Lung (tissue), 16 donors: ENCODE data around the gene LCE6A. TPM values are rescaled to one million over a fixed set of nuclear protein-coding genes. Genes with fewer than 3 reads are reported as not detected.

Experiments used
- ATAC-seq: fragments of 200-7000 bp; cut with Tn5 transposase; one replicate; pipeline ENCODE4 v1.9.1; 2020; ENCODE audit warnings: moderate number of reproducible peaks; ENCODE audit not compliant: insufficient read depth, low FRiP score
- DNase-seq, 3 donors: peaks; one replicate each; pipeline ENCODE4 v3.0.0-alpha.2; 2013 to 2017
- H3K27ac ChIP-seq, 2 donors: one replicate each; pipeline ENCODE4 v1.5.1; 2013; ENCODE audit warnings: mild to moderate bottlenecking in 2 of 2, moderate library complexity in 2 of 2, control low read depth in 1 of 2, inconsistent platforms in 1 of 2, low read depth in 1 of 2, low read length in 1 of 2
- H3K27me3 ChIP-seq, 3 donors: one replicate each; pipeline ENCODE4 v1.5.1; 2013; ENCODE audit warnings: low read length in 2 of 3; ENCODE audit not compliant: control insufficient read depth in 3 of 3, insufficient read depth in 3 of 3
- H3K36me3 ChIP-seq, 4 donors: one replicate each; pipeline ENCODE4 v1.5.1; 2013; ENCODE audit warnings: low read length in 4 of 4, mild to moderate bottlenecking in 1 of 4, moderate library complexity in 1 of 4; ENCODE audit not compliant: control insufficient read depth in 4 of 4, insufficient read depth in 4 of 4
- H3K4me1 ChIP-seq, 5 donors: one replicate each; pipeline ENCODE4 v1.5.1; 2013; ENCODE audit warnings: low read length in 5 of 5, mild to moderate bottlenecking in 2 of 5, moderate library complexity in 1 of 5; ENCODE audit not compliant: control insufficient read depth in 5 of 5, insufficient read depth in 5 of 5
- H3K4me3 ChIP-seq: one replicate; pipeline ENCODE4 v1.5.1; 2013; ENCODE audit warnings: mild to moderate bottlenecking, control low read depth, moderate library complexity
- H3K9ac ChIP-seq, 2 donors: one replicate each; pipeline ENCODE4 v1.5.1; 2013; ENCODE audit warnings: low read length in 2 of 2, control low read depth in 1 of 2; ENCODE audit not compliant: insufficient read depth in 1 of 2
- H3K9me3 ChIP-seq, 4 donors: one replicate each; pipeline ENCODE4 v1.5.1; 2013; ENCODE audit warnings: low read length in 3 of 4, mild to moderate bottlenecking in 1 of 4, moderate library complexity in 1 of 4; ENCODE audit not compliant: control insufficient read depth in 4 of 4, insufficient read depth in 3 of 4
- WGBS, 2 donors: extraction: QIAGEN DNeasy Blood & Tissue Kit; methylation state at CpG; one replicate each; pipeline ENCODE4 v1.1.7; 2013; 5-methylcytosine and 5-hydroxymethylcytosine counted together
- long read RNA-seq, 5 donors: transcript quantifications; one replicate each; lab custom pipeline, GENCODE V29; 2026
- polyA plus RNA-seq, 2 donors: library from polyadenylated mRNA; stranded (reverse); fragments of 200-250 nt; gene quantifications; one replicate each; pipeline ENCODE4 v1.2.1, GENCODE V29; 2013
- total RNA-seq, 2 donors: library from RNA; depleted of rRNA in 1 of 2; stranded (reverse); fragments of >200 nt in 1 of 2; gene quantifications; one replicate each; pipeline ENCODE4 v1.2.1, GENCODE V29; 2014 to 2021
- TF ChIP-seq, protein P1 (sequence below): IDR thresholded peaks from 2 replicates; pipeline ENCODE4 v1.5.1; 2012; ENCODE audit warnings: mild to moderate bottlenecking; ENCODE audit errors: control extremely low read depth, extremely low read depth
- donor health status: control.
- donor health status: control.
- donor health status: Bipolar disorder and iron deficiency.
- donor health status: healthy.
- donor health status: DM: yes; HTN: yes; CAD: no.

LCE6A gene, protein sequence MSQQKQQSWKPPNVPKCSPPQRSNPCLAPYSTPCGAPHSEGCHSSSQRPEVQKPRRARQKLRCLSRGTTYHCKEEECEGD
- total RNA-seq (not detected), polyA plus RNA-seq (not detected)
- long read RNA-seq, donor 1: 0 reads
- long read RNA-seq, donor 2: 0 reads
- long read RNA-seq, donor 3: 0 reads
- long read RNA-seq, donor 4: 0 reads
- long read RNA-seq, donor 5: 0 reads

DNA sequence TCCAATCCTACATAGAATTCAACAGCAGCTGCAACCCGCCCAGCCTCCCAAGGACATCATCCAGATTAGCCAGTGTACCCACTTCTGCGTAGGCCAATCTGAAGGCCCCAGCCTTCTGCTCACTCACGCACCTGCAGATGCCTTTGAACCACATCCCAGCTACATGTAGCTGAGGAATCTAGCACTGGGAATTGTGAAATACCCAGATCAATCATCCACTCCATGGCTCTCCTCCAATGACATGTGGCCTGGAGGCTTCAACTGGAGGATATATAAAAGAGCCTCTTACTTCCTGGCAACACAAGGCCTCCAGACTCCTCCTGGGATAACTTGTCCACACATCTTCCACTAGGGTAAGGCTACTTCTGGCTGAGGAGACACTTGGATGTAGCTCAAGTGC lies at the start of gene LCE6A:
Gene LCE6A (plus strand): TSS at position 301 of the 400 bp plus-strand sequence. CDS start 665 bp downstream, outside the sequence.
- ATAC-seq (no peak), DNase-seq (no peak)
- 74 to 94% methylated on average over 3 of the region's 3 CpGs for WGBS, 2 donors
- Histone ChIP-seq H3K9ac (no peak within 1 kb of the TSS), H3K27ac (no peak within 1 kb of the TSS), H3K27me3 (no peaks in the 10 kb centered on the region), H3K36me3 (no peaks in the 10 kb centered on the region), H3K4me3 (no peak within 1 kb of the TSS), H3K4me1 (no peaks in the 10 kb centered on the region), H3K9me3 (peaks cover 0 to 3% (median 0%) of the 10 kb centered on the region in 4 donors)
- TF ChIP-seq, protein P1, sequence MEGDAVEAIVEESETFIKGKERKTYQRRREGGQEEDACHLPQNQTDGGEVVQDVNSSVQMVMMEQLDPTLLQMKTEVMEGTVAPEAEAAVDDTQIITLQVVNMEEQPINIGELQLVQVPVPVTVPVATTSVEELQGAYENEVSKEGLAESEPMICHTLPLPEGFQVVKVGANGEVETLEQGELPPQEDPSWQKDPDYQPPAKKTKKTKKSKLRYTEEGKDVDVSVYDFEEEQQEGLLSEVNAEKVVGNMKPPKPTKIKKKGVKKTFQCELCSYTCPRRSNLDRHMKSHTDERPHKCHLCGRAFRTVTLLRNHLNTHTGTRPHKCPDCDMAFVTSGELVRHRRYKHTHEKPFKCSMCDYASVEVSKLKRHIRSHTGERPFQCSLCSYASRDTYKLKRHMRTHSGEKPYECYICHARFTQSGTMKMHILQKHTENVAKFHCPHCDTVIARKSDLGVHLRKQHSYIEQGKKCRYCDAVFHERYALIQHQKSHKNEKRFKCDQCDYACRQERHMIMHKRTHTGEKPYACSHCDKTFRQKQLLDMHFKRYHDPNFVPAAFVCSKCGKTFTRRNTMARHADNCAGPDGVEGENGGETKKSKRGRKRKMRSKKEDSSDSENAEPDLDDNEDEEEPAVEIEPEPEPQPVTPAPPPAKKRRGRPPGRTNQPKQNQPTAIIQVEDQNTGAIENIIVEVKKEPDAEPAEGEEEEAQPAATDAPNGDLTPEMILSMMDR: no peak

DNA sequence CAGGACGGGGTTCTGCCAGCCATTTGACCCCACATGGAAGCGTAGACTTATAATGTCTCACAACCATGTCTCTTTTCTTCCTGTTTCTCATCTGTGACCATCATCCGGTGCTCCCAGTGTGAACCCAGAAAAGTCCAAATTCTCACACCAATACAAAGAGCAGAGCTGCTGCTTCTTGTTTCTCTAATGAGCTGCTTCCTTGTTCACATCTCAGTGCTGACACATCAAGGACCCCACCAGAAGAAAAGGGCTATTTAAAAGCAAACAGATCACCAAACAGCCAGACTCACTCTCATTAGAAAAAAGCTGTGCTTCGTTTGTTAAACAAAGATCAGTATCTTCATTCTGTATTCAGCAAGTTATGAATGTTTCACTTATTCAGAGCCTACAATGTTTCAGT lies 47.0 kb upstream of the LCE6A start:
- no peak for ATAC-seq
- H3K27ac ChIP-seq: no peak overlapping the region
- H3K9me3 ChIP-seq: no peaks in the 10 kb centered on the region
- no peak overlapping the region for H3K4me3 ChIP-seq
- no peaks in the 10 kb centered on the region for H3K4me1 ChIP-seq
- TF ChIP-seq, protein P1: no peak
- no peaks in the 10 kb centered on the region for H3K27me3 ChIP-seq
- H3K36me3 ChIP-seq: no peaks in the 10 kb centered on the region
- no peak for DNase-seq
- H3K9ac ChIP-seq: no peak overlapping the region
- 63 to 67% methylated on average over 4 of the region's 4 CpGs for WGBS, 2 donors

DNA sequence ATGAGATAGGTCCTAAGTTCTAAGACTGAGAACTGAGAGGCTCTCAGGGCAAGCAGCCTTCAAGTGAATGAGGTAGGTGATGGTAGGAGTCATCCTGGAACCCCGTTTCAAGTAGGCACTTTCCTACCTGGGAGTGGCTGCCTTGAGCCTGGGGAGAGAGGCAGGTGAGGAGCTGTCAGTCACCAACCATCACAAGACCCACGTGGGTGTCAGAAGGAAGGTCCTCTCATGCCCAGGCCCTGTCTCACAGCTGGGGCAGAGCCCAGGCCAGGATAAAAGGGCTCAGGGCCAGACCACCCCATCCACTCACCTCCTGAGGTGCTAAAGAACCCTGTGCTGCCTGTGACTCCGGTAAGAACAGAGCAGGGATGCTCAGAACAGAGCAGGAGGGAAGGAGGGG lies 46.2 kb upstream of the LCE6A start, which contains the start of gene LCE1D:
Gene LCE1D (plus strand): TSS at position 301 of the 400 bp plus-strand sequence. CDS start 1,074 bp downstream, outside the sequence.
- Histone ChIP-seq H3K4me3 (no peak within 1 kb of the TSS), H3K4me1 (no peaks in the 10 kb centered on the region), H3K9me3 (no peaks in the 10 kb centered on the region), H3K9ac (no peak within 1 kb of the TSS), H3K27ac (no peak within 1 kb of the TSS), H3K27me3 (no peaks in the 10 kb centered on the region), H3K36me3 (no peaks in the 10 kb centered on the region)
- WGBS, 2 donors: 44 to 75% methylated on average over 2 to 3 of the region's 3 CpGs
- DNase-seq (no peak), ATAC-seq (no peak)
- TF ChIP-seq, protein P1: no peak

DNA sequence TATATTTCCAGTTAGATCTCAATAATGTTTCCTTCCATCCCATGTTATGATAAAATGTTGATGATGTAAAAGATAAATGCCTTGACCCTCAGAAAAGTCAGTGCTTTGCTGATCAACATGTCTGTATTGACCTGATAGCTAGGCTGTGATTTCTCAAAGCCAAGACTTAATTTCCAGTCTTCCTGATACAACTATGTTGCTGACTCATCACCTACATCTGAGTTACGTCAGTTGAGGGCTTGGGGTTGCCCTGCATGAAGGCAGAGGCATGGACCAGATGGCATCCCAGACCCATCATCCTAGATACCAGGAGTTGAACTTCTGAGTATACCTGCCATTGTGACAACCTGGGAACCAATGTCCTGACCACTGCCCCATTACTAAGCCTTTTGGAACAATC lies 41.3 kb upstream of the LCE6A start:
- H3K4me1 ChIP-seq: no peaks in the 10 kb centered on the region
- ATAC-seq: no peak
- H3K4me3 ChIP-seq: no peak overlapping the region
- H3K27ac ChIP-seq: no peak overlapping the region
- H3K27me3 ChIP-seq: no peaks in the 10 kb centered on the region
- TF ChIP-seq, protein P1: no peak
- H3K36me3 ChIP-seq: no peaks in the 10 kb centered on the region
- H3K9me3 ChIP-seq: no peaks in the 10 kb centered on the region
- DNase-seq: no peak
- H3K9ac ChIP-seq: no peak overlapping the region
- WGBS, 2 donors: 39 to 52% methylated on average over 1 of the region's 1 CpG
